HG02870 (cell line): ENCODE data around the gene STING1.
"Not testable (repeated sequence)": the region's sequence is repeated elsewhere in the genome, so short reads cannot be mapped to it uniquely, and the experiment has no call there.

Experiments
- ATAC-seq: cut with Tn5 transposase; IDR thresholded peaks from one replicate; pipeline ENCODE4 v1.9.1; 2021; ENCODE audit warnings: mild to moderate bottlenecking, moderate library complexity; ENCODE audit not compliant: unreplicated experiment

Gene STING1

DNA sequence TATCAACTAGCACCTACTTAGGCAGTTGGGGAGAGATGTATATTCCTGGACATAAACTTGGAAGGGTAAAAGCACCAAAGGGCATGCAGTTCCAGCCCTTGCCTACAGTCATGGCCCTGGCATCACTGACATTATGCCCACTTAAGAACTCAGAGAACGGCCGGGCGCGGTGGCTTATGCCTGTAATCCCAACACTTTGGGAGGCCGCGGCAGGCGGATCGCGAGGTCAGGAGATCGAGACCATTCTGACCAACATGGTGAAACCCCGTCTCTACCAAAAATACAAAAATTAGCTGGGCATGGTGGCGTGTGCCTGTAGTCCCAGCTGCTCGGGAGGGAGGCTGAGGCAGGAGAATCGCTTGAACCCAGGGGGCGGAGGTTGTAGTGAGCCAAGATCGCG is 42.1 kb downstream of the STING1 start:
- not testable (repeated sequence) for ATAC-seq

DNA sequence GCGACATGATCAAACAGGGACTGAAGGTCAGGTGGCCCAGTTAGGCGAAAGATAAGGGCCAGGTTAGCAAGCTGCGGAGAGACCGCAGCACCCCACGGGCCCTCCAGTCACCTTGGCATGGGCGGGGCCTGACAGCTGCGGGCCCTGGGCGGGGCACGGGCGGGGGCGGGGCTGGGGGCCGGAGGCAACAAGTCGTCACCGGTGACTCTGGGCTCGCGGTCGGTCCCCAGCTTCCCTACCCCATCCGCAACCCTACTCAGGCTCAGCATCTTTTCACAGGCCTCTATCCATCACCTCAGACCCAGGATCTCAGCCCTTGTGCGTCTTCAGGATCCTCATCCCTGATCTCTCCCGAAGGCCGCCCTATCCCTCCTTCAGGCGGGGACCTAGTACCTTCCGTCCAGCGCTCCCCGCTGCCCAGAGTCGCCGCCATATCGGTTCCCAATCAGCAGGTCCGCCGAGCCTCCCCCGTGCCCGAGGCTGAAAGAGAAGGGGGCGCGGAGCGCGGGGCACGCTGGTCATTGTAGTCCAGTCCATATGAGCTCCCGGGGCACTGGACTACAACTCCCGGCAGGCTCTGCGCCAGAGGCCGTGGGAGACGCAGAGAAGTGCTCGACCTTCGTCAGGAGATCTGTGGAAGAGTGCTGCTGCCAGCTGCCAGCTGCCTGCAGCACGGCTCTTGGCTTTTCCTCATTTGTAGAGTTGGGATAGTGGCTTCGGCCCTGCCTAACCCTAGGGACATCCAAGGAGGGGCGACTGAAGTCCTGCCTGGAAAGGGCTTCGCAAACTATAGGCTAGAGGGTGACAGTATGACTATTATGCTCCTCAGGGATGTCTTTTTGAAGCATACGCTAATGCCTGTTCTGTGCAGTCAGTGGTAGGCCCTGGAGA is 43.3 kb downstream of the STING1 start, which contains the start of gene DNAJC18:
Gene DNAJC18, minus strand, starts transcription at position 513 of the 891 bp plus-strand sequence. Its CDS starts 80 bp downstream, at position 433.
- peak; percentile 90 for ATAC-seq

GRCh38 chr5:139438707-139439012 is 43.9 kb downstream of the STING1 start:
- no peak for ATAC-seq

- no peak for ATAC-seq
Observed at GRCh38 chr5:139435676-139436075, 46.9 kb downstream of the STING1 start.

DNA sequence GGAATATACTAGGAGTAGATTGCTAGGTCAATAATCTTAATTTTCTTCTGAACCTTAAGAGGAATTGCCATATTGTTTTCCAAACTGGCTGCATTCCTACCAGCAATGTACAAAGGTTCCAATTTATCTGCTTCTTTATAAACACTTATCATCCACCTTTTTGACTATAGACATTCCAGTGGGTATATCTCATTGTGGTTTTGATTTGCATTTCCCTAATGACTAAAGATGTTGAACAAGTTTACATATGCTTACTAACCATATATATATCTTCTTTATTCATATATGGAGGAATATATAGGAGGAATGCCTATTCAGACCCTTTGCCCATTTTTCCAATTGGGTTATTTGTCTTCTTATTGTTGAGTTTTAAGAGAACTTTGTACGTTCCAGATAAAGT is 50.9 kb downstream of the STING1 start:
- no peak for ATAC-seq

- no peak for ATAC-seq
Observed at GRCh38 chr5:139430015-139430414, 52.5 kb downstream of the STING1 start.

- no peak for ATAC-seq
Observed at GRCh38 chr5:139426203-139426885, 56.2 kb downstream of the STING1 start.
